GM12864 (cell line): ENCODE measurements around the gene SPIN1.

Experiments used
- DNase-seq: peaks from one replicate; pipeline ENCODE4 v3.0.0-alpha.2; 2011; ENCODE audit warnings: low read depth
- H3K4me3 ChIP-seq: 2 replicates; pipeline ENCODE4 v1.5.1; 2011; ENCODE audit warnings: mild to moderate bottlenecking, low read depth, low read length, control low read depth
- CTCF ChIP-seq: IDR thresholded peaks from 2 replicates; pipeline ENCODE4 v1.5.1; 2011; ENCODE audit warnings: low read depth, mild to moderate bottlenecking, moderate library complexity, low read length, control low read depth, inconsistent platforms; ENCODE audit errors: missing control alignments

SPIN1 gene

GRCh38 chr9:88503081-88503844 is 115.0 kb downstream of the SPIN1 start:
- DNase-seq: no peak
- TF ChIP-seq CTCF: no peak
- H3K4me3 ChIP-seq: no peak overlapping the region

GRCh38 chr9:88503845-88504764 is 115.9 kb downstream of the SPIN1 start:
- H3K4me3 ChIP-seq: no peak overlapping the region
- no peak for DNase-seq
- no peak for TF ChIP-seq CTCF

DNA sequence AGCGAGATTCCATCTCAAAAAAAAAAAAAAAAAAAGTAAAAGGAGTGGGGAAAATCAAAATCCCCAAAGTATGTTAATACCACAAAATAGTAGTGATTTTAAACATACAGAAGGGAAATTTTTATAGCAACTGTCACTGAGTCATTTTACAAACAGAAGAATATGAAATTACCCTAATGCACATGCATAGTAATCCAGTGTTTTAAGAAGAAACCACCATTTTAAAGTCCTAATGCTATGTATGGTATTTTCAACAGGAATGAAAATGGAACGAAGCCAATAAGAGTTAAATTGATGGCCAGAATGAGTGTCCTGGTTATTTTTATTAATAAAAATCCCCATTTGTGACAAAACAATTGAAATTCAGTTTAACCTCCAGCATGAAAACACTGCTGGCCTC is 120.1 kb downstream of the SPIN1 start:
- DNase-seq: no peak
- TF ChIP-seq CTCF: no peak
- H3K4me3 ChIP-seq: no peak overlapping the region

GRCh38 chr9:88511906-88512305 is 123.7 kb downstream of the SPIN1 start:
- H3K4me3 ChIP-seq: no peak overlapping the region
- DNase-seq: no peak
- no peak for TF ChIP-seq CTCF

GRCh38 chr9:88514247-88514646 is 126.0 kb downstream of the SPIN1 start:
- no peak overlapping the region for H3K4me3 ChIP-seq
- DNase-seq: no peak
- TF ChIP-seq CTCF: no peak

DNA sequence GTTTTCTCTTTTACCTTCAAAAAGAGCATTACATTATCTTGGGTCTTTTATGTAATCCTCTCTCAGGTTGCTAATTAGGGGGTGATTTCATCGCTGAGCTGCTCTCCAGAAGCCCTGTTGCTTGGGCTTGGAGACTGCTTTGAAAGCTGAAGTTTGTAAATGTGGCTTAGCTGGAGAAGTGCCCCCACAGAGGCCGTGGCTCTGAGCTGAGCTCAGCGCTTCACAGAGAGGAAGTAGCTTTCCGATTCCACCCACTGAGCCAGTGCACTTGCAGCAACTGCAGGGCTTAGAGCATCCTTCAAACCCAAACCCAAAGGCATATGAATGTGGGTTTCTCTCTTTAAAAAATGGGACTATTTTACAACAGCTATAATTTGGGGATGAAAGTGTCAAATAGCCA is 133.1 kb downstream of the SPIN1 start:
- no peak for TF ChIP-seq CTCF
- DNase-seq: no peak

More for the DNA sequence above, 133.1 kb downstream of the SPIN1 start:
- no peak overlapping the region for H3K4me3 ChIP-seq
